Esophagus muscularis mucosa (tissue), 4 donors: ENCODE measurements around the gene TUBAL3.

Experiments used
- EP300 ChIP-seq: sonication (generic); formaldehyde crosslinking; IDR thresholded peaks from one replicate; pipeline ENCODE4 v1.6.1; 2017; ENCODE audit warnings: antibody characterized with exemption
- POLR2A ChIP-seq: fragments of 450-650 bp; IDR thresholded peaks from one replicate; pipeline ENCODE4 v1.6.1; 2017; ENCODE audit warnings: antibody characterized with exemption, moderate library complexity, mild to moderate bottlenecking, low read depth
- POLR2AphosphoS5 ChIP-seq, 2 donors: sonication (generic); formaldehyde crosslinking; IDR thresholded peaks; one replicate each; pipeline ENCODE4 v1.6.1; 2017; ENCODE audit warnings: antibody characterized with exemption in 2 of 2
- TF ChIP-seq, protein P1 (sequence below), 3 experiments: fragments of 200-600 bp in 2 of 3; fragments of 450-650 bp in 1 of 3; sonication (generic) in 2 of 3; IDR thresholded peaks; one replicate each; pipeline ENCODE4 v1.5.1; 2017 to 2019; ENCODE audit warnings: antibody characterized with exemption in 3 of 3, mild to moderate bottlenecking in 2 of 3, moderate library complexity in 1 of 3

DNA sequence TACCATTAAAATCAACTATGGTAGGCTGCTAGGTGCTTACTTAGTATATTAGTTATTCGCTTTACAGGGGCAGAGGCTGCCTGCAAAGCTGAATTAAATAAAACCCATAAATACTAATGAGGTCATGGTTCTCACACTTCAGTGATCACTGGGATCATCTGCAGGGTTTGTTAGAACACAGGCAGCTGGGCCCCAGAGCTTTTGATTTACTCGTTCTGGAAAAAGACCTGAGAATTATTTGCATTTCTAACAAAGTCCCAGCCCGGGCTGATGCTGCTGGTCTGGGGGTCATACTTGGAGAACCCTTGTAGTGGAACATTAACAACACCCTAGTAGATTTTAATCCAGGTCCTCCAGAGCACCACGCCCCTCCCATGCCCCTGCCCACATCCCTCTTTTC, 31.3 kb downstream of the TUBAL3 start:
- TF ChIP-seq POLR2AphosphoS5 (IDR thresholded peaks at IDR 0.05) (no peak), POLR2A (no peak), EP300 (no peak)
- TF ChIP-seq, protein P1, sequence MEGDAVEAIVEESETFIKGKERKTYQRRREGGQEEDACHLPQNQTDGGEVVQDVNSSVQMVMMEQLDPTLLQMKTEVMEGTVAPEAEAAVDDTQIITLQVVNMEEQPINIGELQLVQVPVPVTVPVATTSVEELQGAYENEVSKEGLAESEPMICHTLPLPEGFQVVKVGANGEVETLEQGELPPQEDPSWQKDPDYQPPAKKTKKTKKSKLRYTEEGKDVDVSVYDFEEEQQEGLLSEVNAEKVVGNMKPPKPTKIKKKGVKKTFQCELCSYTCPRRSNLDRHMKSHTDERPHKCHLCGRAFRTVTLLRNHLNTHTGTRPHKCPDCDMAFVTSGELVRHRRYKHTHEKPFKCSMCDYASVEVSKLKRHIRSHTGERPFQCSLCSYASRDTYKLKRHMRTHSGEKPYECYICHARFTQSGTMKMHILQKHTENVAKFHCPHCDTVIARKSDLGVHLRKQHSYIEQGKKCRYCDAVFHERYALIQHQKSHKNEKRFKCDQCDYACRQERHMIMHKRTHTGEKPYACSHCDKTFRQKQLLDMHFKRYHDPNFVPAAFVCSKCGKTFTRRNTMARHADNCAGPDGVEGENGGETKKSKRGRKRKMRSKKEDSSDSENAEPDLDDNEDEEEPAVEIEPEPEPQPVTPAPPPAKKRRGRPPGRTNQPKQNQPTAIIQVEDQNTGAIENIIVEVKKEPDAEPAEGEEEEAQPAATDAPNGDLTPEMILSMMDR (IDR thresholded peaks at IDR 0.05) = no peak
